OCI-LY1 (cell line): ENCODE results near the gene MEGF6.

Experiments
- H2AFZ ChIP-seq: fragments of 200-600 bp; sonication (generic), shearing (Covaris generic); 2 replicates; pipeline ENCODE4 v1.6.0; 2014; ENCODE audit warnings: antibody characterized with exemption, mild to moderate bottlenecking, low read length
- H3F3A ChIP-seq: fragments of 200-600 bp; sonication (generic), shearing (Covaris generic); 2 replicates; pipeline ENCODE4 v1.6.0; 2014; ENCODE audit warnings: mild to moderate bottlenecking, antibody characterized with exemption, low read length, moderate library complexity; ENCODE audit not compliant: insufficient read depth
- H3K27ac ChIP-seq: fragments of 200-600 bp; sonication (generic); 2 replicates; pipeline ENCODE4 v1.5.1; 2014; ENCODE audit warnings: low read length, mixed run types, mild to moderate bottlenecking, low read depth; ENCODE audit not compliant: poor library complexity, severe bottlenecking
- H3K27me3 ChIP-seq: fragments of 200-600 bp; sonication (generic); 2 replicates; pipeline ENCODE4 v1.6.0; 2014; ENCODE audit warnings: antibody characterized with exemption, mild to moderate bottlenecking, low read length, moderate library complexity; ENCODE audit not compliant: insufficient read depth
- H3K36me3 ChIP-seq: fragments of 200-600 bp; sonication (generic); 2 replicates; pipeline ENCODE4 v1.6.1; 2014; ENCODE audit warnings: mild to moderate bottlenecking, antibody characterized with exemption, low read length, moderate library complexity, mixed read lengths; ENCODE audit not compliant: insufficient read depth
- H3K4me1 ChIP-seq: fragments of 200-600 bp; sonication (generic); 2 replicates; pipeline ENCODE4 v1.5.1; 2014; ENCODE audit warnings: mild to moderate bottlenecking, low read length, moderate library complexity; ENCODE audit not compliant: insufficient read depth, severe bottlenecking
- H3K4me2 ChIP-seq: fragments of 200-600 bp; sonication (generic), shearing (Covaris generic); 2 replicates; pipeline ENCODE4 v1.6.1; 2014; ENCODE audit warnings: low read length
- H3K4me3 ChIP-seq: fragments of 200-600 bp; sonication (generic); 2 replicates; pipeline ENCODE4 v1.5.1; 2014; ENCODE audit warnings: low read length, low read depth, mild to moderate bottlenecking, mixed read lengths; ENCODE audit not compliant: poor library complexity, severe bottlenecking
- H3K79me2 ChIP-seq: fragments of 200-600 bp; shearing (Covaris generic); 2 replicates; pipeline ENCODE4 v1.6.1; 2016; ENCODE audit warnings: mixed run types, low read length, mixed read lengths; ENCODE audit not compliant: insufficient read depth
- H3K9ac ChIP-seq: fragments of 200-600 bp; sonication (generic), shearing (Covaris generic); 2 replicates; pipeline ENCODE4 v1.6.1; 2014; ENCODE audit warnings: mild to moderate bottlenecking, low read length, mixed read lengths
- H3K9me2 ChIP-seq: fragments of 200-600 bp; sonication (generic), shearing (Covaris generic); 2 replicates; pipeline ENCODE4 v1.6.1; 2014; ENCODE audit warnings: low read depth, mild to moderate bottlenecking, low read length, mixed read lengths
- H3K9me3 ChIP-seq: fragments of 200-600 bp; shearing (Covaris generic); 2 replicates; pipeline ENCODE4 v1.6.1; 2014; ENCODE audit warnings: low read length, mixed read lengths
- H4K20me1 ChIP-seq: fragments of 200-600 bp; sonication (generic), shearing (Covaris generic); 2 replicates; pipeline ENCODE4 v1.6.0; 2016; ENCODE audit warnings: mild to moderate bottlenecking, low read length; ENCODE audit not compliant: insufficient read depth
- CTCF ChIP-seq: fragments of 200-600 bp; sonication (generic), shearing (Covaris generic); IDR thresholded peaks from 2 replicates; pipeline ENCODE4 v1.5.1; 2017; ENCODE audit warnings: mild to moderate bottlenecking, antibody characterized with exemption, low read length, moderate library complexity, mixed read lengths
- EZH2 ChIP-seq: fragments of 200-600 bp; sonication (generic), shearing (Covaris generic); IDR thresholded peaks from 2 replicates; pipeline ENCODE4 v1.8.0; 2017; ENCODE audit warnings: borderline replicate concordance, mixed run types, mild to moderate bottlenecking, antibody characterized with exemption, low read length, moderate library complexity, mixed read lengths

The MEGF6 gene

GRCh38 chr1:3548156-3548893 lies 63.0 kb downstream of the MEGF6 start:
- Histone ChIP-seq H3K27me3 (no peaks in the 10 kb centered on the region), H4K20me1 (no peaks in the 10 kb centered on the region), H3K9ac (no peak overlapping the region), H3K4me1 (no peaks in the 10 kb centered on the region), H3F3A (no peaks in the 10 kb centered on the region), H3K9me2 (no peaks in the 10 kb centered on the region), H3K4me2 (no peak overlapping the region), H3K36me3 (no peaks in the 10 kb centered on the region), H3K4me3 (no peak overlapping the region), H3K79me2 (no peaks in the 10 kb centered on the region), H3K27ac (no peak overlapping the region), H2AFZ (no peak overlapping the region), H3K9me3 (no peaks in the 10 kb centered on the region)
- TF ChIP-seq CTCF (no peak), EZH2 (no peak)

GRCh38 chr1:3547055-3548005 lies 64.0 kb downstream of the MEGF6 start:
- no peak overlapping the region for H3K27ac ChIP-seq
- TF ChIP-seq CTCF, result no peak
- no peak for TF ChIP-seq EZH2
- H3K4me1 ChIP-seq, result no peaks in the 10 kb centered on the region
- H3K4me3 ChIP-seq, result no peak overlapping the region
- H3K9ac ChIP-seq, result no peak overlapping the region
- no peaks in the 10 kb centered on the region for H3K9me2 ChIP-seq
- no peaks in the 10 kb centered on the region for H3K9me3 ChIP-seq
- H3K4me2 ChIP-seq, result no peak overlapping the region
- H3F3A ChIP-seq, result no peaks in the 10 kb centered on the region
- H3K36me3 ChIP-seq, result no peaks in the 10 kb centered on the region
- no peaks in the 10 kb centered on the region for H3K27me3 ChIP-seq
- no peaks in the 10 kb centered on the region for H3K79me2 ChIP-seq
- no peaks in the 10 kb centered on the region for H4K20me1 ChIP-seq
- no peak overlapping the region for H2AFZ ChIP-seq

GRCh38 chr1:3546048-3546384 lies 65.3 kb downstream of the MEGF6 start:
- Histone ChIP-seq H3K9me3 (no peaks in the 10 kb centered on the region), H3K4me3 (no peak overlapping the region), H3K36me3 (no peaks in the 10 kb centered on the region), H2AFZ (no peak overlapping the region), H3K27ac (no peak overlapping the region), H3K27me3 (no peaks in the 10 kb centered on the region), H3K4me1 (no peaks in the 10 kb centered on the region), H4K20me1 (no peaks in the 10 kb centered on the region), H3K4me2 (no peak overlapping the region), H3F3A (no peaks in the 10 kb centered on the region), H3K9ac (no peak overlapping the region), H3K79me2 (no peaks in the 10 kb centered on the region), H3K9me2 (no peaks in the 10 kb centered on the region)
- TF ChIP-seq EZH2, result no peak
- no peak for TF ChIP-seq CTCF
